Activated T-helper 1 cell treated with Interleukin-2 at 50 U/mL for 16 hours (primary cell): Measurements from ENCODE around the gene ANTXR2.
"Not testable (repeated sequence)": the region's sequence is repeated elsewhere in the genome, so short reads cannot be mapped to it uniquely, and the experiment has no call there.

Experiments
- DNase-seq: peaks from one replicate; pipeline ENCODE4 v3.0.0-alpha.2; 2020; ENCODE audit warnings: low read depth

The ANTXR2 gene

DNA sequence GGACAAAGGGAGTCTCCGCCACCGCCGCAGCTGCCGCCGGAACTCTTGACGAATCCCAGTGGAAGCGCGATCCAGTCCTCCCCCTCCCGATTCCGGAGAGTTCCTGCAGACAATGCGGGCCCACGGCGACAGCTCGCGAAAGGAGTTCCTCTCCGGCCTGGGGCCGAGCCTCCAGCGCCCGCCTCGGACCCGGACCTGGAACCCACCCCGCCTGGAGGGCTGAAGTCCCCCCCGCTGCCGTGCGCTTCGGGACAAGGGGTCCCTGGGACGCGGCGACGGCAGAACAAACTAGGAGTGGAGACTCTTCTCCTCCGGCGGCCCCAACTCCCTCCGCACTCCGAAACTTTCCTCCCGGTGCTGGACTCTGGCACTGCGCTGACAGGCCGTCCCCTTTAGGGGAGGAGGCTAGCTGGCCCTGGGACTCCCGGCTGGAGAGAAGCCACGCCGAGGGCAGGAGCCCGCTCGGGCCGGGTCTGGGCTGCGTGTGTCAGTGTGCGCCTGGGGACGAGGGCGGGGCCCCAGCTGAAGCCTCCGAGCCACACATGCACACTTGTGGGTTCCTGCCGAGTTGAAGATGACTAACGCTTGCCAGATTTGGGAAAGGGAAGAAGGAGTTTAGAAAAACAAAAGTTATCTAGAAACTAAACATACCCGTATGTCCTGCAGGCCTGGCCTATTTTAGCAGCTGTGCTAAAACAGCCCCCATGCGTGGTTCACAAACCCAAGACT lies at the start of gene ANTXR2:
TSS of gene ANTXR2 (minus strand) at position 486 of the 729 bp plus-strand sequence. CDS start 669 bp downstream, outside the sequence.
- peak; percentile 52 for DNase-seq

GRCh38 chr4:80121815-80122214 lies 48.8 kb upstream of the ANTXR2 start:
- DNase-seq, result not testable (repeated sequence)

DNA sequence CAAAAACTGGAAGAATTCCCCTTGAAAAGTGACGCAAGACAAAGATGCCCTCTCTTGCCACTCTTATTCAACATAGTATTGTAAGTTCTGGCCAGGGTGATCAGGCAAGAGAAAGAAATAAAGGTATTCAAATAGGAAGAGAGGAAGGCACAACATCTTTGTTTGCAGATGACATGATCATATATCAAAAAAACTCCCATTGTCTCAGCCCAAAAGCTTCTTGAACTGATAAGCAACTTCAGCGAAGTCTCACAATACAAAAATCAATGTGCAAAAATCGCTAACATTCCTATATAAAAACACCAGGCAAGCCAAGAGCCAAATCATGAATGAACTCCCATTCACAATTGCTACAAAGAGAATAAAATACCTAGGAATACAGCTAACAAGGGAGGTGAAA lies 46.6 kb upstream of the ANTXR2 start:
- not testable (repeated sequence) for DNase-seq

DNA sequence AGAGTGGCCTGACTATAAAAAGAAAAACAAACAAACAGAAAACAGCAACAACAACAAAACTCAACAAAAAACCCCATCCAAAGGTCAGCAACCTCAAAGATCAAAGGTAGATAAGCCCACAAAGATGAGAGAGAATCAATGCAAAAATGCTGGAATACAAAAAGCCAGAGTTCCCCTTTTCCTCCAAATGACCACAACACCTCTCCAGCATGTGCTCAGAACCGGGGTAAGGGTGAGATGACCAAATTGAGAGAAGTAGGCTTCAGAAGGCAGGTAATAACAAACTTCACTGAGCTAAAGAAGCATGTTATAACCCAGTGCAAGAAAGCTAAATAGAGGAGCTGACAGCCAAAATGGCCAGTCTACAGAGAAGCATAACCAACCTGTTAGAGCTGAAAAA lies 43.5 kb upstream of the ANTXR2 start:
- no peak for DNase-seq

- no peak for DNase-seq
These were observed 42.5 kb upstream of the ANTXR2 start for GRCh38 chr4:80115368-80116181.

GRCh38 chr4:80114732-80115265 lies 41.8 kb upstream of the ANTXR2 start:
- DNase-seq, result no peak

DNA sequence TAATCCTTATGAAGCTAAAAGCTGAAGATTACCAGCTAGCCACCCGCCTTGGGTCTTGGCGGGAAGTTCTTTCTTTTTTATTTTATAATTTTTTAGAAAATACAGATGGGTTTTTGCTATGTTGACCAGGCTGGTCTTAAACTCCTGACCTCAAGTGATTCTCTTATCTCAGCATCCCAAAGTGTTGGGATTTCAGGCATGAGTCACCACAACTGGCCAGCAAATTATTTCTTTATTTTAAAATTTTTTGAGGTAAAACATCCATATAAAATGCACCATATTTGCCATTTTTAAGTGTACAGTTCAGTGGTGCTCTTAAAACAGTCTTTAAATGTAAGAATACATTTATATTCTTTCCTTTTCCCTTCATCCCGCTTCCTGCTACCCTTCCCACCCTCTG lies 40.6 kb upstream of the ANTXR2 start:
- no peak for DNase-seq

DNA sequence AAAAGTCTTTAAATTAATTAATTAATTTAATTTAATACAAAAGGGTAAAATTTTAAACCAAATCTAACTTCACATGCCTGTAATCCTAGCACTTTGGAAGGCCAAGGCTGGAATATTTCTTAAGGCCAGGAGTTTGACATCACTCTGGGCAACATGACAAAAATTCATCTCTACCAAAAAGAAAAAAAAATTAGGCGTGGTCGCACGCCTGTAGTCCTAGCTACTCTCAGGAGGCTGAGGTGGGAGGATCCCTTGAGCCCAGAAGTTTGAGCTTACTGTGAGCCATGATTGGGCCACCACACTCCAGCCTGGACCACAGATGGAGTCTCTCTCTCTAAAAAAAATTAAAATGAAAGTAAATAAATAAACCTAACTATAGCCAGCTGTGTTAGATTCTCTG lies 39.2 kb upstream of the ANTXR2 start:
- no peak for DNase-seq

DNA sequence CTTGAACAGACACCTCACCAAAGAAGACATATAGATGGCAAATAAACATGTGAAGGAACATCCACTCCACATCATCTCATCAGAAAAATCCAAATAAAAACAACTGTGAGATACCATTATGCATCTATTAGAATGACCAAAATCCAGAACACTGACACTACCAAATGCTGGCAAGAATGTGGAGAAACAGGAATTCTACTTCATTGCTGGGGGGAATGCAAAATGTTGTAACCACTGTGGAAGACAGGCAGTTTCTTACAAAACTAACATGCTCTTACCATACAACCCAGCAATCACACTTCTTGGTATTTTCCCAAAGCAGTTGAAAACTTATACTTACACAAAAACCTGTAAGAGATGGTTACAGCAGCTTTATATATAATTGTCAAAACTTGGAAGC lies 38.2 kb upstream of the ANTXR2 start:
- no peak for DNase-seq

DNA sequence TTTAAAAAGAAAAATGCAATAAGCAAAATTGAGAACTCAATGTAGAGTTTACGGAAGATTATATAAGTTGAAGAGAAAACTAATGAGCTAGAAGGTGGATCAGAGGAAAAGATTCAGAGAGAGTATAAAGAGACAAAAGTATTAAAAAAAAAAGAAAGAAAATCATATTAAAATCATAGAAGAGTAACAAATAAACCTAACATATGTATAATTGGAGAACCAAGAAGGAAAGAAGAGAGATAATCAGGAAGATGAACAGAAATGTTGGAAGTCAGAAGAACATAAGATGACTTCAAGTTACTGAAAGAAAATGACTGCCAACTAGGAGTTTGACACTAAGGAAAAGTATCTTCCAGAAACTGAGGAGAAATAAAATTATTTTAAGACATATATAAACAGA lies 34.3 kb upstream of the ANTXR2 start:
- no peak for DNase-seq

GRCh38 chr4:80104927-80105326 lies 31.9 kb upstream of the ANTXR2 start:
- DNase-seq, result no peak

- DNase-seq, result no peak
These were observed 30.6 kb upstream of the ANTXR2 start for GRCh38 chr4:80103629-80104028.

GRCh38 chr4:80101792-80102116 lies 28.7 kb upstream of the ANTXR2 start:
- DNase-seq, result no peak

DNA sequence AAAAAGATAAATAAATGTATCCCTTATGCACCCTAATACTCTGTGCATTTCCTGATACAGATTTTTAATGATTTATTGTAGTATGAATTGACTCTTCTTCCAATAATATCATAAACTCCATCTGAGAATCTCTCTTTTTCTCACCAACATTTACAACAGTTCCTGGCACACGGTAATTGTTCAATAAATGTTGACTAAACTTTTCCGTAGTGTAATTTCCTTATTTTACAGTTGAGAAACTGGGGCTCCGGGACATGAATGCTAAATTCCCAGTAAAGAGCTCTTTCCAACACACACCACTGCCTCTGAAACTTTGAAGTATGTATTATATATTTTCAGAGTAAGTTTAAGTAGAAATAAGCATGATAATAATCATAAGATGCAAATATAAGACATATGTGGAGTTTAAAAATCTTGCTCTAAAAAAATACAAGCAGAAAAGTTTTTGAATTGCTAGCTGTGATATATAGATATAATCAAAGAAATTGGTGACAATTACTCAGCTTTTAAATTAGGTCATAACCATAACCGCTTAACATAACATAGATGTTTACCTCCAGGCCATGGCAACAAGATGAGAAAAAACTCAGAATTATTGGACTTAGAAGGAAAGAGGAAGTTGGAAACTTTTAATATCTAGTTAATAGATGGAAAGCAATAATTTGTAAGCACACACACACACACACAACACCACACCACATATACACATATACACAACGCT lies 28.2 kb upstream of the ANTXR2 start:
- DNase-seq, result no peak

GRCh38 chr4:80099671-80100070 lies 26.6 kb upstream of the ANTXR2 start:
- no peak for DNase-seq

DNA sequence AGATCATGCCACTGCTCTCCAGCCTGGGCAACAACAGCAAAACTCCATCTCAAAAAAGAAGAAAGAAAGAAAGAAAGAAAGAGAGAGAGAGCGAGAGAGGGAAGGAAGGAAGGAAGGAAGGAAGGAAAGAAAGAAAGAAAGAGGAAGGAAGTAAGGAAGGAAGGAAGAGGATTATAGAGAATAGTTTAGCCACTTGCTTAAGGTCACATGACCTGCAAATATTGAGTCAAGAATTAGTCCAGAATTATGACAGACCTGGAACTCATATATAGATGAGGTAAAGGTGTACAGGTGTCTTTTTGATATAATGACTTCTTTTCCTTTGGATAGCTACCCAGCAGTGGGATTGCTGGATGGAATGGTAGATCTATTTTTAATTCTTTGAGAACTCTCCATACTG lies 25.6 kb upstream of the ANTXR2 start:
- DNase-seq, result no peak

DNA sequence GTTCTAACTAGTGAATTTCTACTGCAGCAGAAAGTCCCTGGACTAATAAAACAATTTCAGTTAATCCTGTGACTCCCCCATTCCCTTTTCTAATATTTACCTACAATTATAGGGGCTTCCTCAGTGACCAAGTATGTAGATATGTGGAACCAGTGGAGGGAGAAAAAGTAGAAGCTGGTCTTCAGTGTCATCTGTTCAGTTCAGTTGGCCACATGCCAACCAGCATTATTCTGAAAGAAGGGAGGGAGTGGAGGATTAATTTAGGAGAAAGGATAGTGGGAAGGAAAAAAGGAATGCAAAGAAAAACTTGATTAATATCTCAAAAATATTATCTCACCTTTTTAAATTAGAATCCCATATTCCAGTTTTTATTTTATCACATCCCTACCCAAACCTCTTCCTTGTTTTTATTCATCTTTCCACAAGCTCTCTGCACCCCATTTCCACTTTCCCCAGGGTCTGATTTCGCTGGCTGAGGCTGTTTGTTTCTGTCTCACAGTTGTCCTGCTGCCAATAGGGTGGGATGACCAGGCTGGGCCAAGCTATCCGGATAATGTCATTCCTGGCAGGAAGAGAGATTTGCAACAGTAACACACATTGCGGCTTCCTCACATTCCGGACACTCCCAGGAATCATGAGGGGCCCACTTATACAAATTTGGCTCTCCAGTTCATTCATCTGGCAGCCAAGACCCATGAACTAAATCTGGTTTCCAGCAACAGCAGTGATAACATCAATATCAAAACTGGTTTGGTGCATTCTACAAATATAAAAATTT lies 24.6 kb upstream of the ANTXR2 start:
- DNase-seq, result no peak

- DNase-seq, result no peak
These were observed 23.3 kb upstream of the ANTXR2 start for GRCh38 chr4:80096175-80096850.

- no peak for DNase-seq
These were observed 21.2 kb upstream of the ANTXR2 start for GRCh38 chr4:80094191-80094590.

GRCh38 chr4:80093563-80093962 lies 20.5 kb upstream of the ANTXR2 start:
- DNase-seq, result no peak

DNA sequence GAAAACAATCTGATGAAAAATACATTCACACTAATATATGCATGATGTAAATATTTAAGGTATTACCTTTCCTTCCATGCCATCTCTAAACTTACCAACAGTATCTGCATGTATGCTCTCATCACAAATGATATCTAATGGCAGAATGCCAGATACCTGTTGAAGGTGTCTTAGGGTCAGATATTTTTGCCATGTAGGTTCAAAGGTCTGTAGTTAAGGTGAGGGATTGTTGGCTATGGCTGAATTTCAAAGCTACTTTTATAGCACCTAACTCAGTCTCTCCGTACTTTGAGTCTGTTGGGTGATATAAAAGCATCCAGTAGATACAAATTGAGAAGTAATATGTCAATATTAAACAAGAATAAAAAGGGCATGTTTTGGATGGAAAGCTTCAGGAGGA lies 19.8 kb upstream of the ANTXR2 start:
- DNase-seq, result no peak
